AG09319 (cell line): ENCODE data around the gene CHSY1.

Source experiments
- DNase-seq: peaks from one replicate; pipeline ENCODE4 v3.0.0-alpha.2; 2010; ENCODE audit warnings: low read depth; ENCODE audit errors: extremely low read depth
- TF ChIP-seq, protein P1 (sequence below): IDR thresholded peaks from 2 replicates; pipeline ENCODE4 v1.5.1; 2011; ENCODE audit warnings: low read depth, mild to moderate bottlenecking, inconsistent platforms, low read length, moderate library complexity

CHSY1 gene

GRCh38 chr15:101177866-101178265 lies 74.0 kb downstream of the CHSY1 start:
- TF ChIP-seq, protein P1, sequence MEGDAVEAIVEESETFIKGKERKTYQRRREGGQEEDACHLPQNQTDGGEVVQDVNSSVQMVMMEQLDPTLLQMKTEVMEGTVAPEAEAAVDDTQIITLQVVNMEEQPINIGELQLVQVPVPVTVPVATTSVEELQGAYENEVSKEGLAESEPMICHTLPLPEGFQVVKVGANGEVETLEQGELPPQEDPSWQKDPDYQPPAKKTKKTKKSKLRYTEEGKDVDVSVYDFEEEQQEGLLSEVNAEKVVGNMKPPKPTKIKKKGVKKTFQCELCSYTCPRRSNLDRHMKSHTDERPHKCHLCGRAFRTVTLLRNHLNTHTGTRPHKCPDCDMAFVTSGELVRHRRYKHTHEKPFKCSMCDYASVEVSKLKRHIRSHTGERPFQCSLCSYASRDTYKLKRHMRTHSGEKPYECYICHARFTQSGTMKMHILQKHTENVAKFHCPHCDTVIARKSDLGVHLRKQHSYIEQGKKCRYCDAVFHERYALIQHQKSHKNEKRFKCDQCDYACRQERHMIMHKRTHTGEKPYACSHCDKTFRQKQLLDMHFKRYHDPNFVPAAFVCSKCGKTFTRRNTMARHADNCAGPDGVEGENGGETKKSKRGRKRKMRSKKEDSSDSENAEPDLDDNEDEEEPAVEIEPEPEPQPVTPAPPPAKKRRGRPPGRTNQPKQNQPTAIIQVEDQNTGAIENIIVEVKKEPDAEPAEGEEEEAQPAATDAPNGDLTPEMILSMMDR = no peak
- DNase-seq = no peak

DNA sequence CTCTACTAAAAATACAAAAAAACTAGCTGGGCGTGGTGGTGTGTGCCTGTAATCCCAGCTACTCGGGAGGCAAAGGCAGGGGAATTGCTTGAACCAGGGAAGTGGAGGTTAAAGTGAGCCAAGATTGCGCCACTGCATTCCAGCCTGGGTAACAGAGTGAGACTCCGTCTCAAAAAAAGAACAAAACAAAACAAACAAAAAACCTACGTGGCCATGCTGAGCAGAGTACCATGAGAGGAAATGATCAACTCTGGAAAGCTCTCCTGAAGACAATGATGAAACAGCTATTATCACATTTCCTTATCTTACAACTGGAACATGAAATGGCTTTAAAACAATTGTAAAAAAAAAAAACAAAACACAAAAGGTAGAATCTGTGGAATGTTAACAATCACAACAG lies 75.2 kb downstream of the CHSY1 start:
- DNase-seq = no peak
- TF ChIP-seq, protein P1 = no peak

DNA sequence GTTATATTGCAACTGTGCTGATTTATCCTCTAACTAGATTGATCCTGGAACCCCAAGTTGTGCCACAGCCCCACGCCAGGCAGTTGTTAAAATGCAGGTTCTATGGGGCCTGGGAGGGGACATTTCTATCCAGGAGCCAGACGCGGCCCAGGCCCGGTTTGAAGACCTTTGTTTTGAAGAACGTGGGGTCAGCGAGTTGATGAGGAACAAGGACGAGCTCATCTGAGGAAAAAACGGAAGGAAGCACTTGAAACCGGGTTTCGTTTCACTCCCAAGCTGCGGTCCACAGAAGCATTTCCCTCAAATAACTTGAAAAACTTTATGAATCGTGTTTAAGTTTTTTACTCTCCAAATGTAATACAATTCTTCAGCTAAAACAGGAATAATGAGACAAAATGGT lies 76.4 kb downstream of the CHSY1 start:
- TF ChIP-seq, protein P1 = no peak
- DNase-seq = no peak

GRCh38 chr15:101174152-101174920 lies 77.5 kb downstream of the CHSY1 start:
- DNase-seq = no peak
- TF ChIP-seq, protein P1 = no peak

DNA sequence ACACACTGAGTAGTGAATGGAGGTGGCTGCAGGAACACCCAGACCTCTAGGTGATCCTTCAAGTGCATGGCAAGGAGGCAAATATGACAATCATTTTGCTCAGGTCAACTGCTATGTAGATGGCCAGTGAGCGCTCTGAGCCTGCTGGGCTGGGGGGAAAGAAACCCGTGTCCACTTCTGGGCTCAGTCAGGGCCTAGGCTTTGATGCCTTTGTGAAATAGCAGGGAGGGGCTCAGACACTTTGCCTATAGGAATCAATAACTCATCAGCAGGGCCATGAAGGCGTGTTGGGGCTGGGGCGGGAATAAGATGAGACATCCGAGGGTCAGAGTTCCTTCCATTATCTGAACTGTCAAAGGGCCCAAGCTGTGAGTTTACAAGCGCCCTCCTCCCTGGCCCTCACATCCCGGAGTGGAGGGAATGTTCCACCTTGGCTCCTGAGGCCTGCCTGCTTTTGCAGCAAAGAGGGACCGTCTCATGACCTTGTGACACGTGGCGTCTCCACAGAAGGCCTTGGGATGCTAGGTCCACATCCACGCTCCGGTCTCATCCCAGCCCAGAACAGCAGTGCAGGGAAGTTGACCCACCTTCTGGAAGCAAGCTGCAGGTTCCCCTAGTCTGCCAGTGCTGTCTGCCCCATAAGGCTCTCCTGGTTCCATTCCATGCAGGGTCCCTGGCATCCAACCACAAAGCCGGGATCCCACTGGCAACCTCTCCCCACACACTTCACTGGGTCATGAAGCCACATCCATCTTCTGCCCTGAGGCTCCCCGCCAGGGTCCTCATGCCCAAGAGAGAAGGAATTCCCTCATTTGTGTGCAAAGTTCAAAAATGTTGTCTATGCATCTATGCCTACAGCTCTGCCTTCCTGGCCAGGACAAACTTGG lies 78.4 kb downstream of the CHSY1 start:
- DNase-seq = no peak
- TF ChIP-seq, protein P1 = no peak

DNA sequence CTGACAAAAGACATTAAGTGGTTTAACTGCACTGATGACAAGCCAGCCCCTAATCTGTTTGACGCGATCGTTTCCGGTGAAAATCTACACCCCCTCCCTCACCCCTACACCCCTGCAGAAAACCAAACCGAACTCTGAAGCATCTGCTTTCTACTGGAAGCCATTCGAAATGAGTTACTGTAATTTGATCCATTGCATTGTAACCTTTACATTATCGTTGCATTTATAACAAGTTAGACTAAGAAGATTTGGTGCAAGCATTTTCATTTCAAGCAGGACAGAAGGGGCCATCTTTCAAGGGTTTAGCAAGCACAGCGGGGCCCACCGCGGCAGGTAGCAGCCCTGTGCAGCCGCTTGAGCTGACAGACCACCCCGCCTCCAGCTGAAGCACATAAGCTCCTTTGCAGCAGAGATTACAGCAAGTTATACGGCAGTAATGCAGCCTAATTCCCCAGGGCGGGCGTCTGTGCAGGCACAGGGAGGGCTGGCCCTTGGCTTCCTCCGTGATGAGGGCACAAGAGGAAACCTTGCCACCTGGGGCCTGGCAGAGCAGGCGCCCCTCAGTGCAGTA lies 79.3 kb downstream of the CHSY1 start:
- no peak for DNase-seq
- TF ChIP-seq, protein P1 = no peak

- TF ChIP-seq, protein P1 = no peak
- no peak for DNase-seq
Observed at GRCh38 chr15:101171954-101172353, 79.9 kb downstream of the CHSY1 start.
